Measurements from ENCODE around the gene LNP1. TPM values are rescaled to one million over a fixed set of nuclear protein-coding genes. Genes with fewer than 3 reads are reported as not detected.

Gene LNP1
- total RNA-seq, 4 donors from 2014 or later, result 0.27 to 2.2 (median 0.40) TPM; not detected in 1

DNA sequence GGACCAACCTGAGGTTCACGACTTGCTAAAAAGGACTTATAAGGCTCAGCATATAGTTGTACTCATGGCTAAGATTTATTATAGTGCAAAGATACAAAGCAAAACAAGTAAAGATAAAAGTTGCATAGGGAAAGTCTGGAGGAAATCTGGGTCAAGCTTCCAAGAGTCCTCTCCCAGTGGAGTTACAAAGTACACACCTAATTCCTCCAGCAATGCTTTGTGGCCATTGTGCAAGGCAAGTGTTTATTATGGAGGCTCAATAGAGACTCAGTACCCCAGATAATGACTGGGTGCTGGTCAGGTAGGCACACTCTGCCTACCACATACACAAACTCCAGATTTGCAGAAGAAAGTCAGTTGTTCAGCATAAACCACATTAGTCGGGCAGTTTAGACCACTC lies 22.9 kb downstream of the LNP1 start:
- Histone ChIP-seq H3K27me3 (no peaks in the 10 kb centered on the region), H3K36me3 (no peaks in the 10 kb centered on the region), H3K27ac (no peak overlapping the region), H3K9me3 (no peaks in the 10 kb centered on the region), H3K4me1 (peaks cover 0 to 5% (median 1%) of the 10 kb centered on the region in 4 donors), H3K4me3 (no peak overlapping the region)
- DNase-seq, result no peak
- WGBS, 2 donors (ENCODE audit: low coverage in 1 of 2), result 63 to 89% methylated on average over 1 to 2 of the region's 2 CpGs
- intact Hi-C loops (cut with DNase I; ENCODE audit: low total_unique reads) (no loop called here), in situ Hi-C loops (cut with MboI; ENCODE audit: low pct_ligation_motif_present in 1 of 4, low pct_unique_long_range_greater_than_20kb in 1 of 4, low sequenced_read_pairs in 3 of 4) (no loop called here)
- TF ChIP-seq POLR2A (IDR thresholded peaks at IDR 0.05) (no peak), EP300 (IDR thresholded peaks at IDR 0.05; ENCODE audit: low read depth) (no peak), POLR2AphosphoS5 (IDR thresholded peaks at IDR 0.05) (no peak)
- TF ChIP-seq, protein P1, sequence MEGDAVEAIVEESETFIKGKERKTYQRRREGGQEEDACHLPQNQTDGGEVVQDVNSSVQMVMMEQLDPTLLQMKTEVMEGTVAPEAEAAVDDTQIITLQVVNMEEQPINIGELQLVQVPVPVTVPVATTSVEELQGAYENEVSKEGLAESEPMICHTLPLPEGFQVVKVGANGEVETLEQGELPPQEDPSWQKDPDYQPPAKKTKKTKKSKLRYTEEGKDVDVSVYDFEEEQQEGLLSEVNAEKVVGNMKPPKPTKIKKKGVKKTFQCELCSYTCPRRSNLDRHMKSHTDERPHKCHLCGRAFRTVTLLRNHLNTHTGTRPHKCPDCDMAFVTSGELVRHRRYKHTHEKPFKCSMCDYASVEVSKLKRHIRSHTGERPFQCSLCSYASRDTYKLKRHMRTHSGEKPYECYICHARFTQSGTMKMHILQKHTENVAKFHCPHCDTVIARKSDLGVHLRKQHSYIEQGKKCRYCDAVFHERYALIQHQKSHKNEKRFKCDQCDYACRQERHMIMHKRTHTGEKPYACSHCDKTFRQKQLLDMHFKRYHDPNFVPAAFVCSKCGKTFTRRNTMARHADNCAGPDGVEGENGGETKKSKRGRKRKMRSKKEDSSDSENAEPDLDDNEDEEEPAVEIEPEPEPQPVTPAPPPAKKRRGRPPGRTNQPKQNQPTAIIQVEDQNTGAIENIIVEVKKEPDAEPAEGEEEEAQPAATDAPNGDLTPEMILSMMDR (IDR thresholded peaks at IDR 0.05), result no peak

DNA sequence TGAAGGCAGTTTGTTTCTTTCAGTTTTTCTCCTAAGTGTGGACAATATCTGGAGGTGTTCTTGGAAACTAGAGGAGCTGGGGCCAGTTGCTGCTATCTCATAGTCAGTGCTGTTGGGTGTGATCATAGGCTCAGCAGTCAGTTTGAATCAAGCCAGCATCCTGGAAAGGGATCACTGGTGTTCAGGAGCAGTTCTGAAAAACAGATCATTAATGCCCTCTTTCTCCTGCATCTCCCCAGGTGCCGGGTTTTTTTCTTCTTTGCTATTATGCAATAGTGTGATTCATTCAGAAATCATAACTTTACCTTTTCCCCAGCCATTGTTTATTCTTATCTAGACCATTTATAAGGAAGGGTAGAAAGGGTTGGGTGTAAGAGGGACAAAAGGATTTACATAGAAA lies 24.0 kb downstream of the LNP1 start:
- Histone ChIP-seq H3K4me1 (peaks cover 0 to 5% (median 1%) of the 10 kb centered on the region in 4 donors), H3K9me3 (no peaks in the 10 kb centered on the region), H3K27me3 (no peaks in the 10 kb centered on the region), H3K4me3 (no peak overlapping the region), H3K36me3 (no peaks in the 10 kb centered on the region), H3K27ac (no peak overlapping the region)
- in situ Hi-C loops (cut with MboI; ENCODE audit: low pct_ligation_motif_present in 1 of 4, low pct_unique_long_range_greater_than_20kb in 1 of 4, low sequenced_read_pairs in 3 of 4) (no loop called here), intact Hi-C loops (cut with DNase I; ENCODE audit: low total_unique reads) (no loop called here)
- no peak for TF ChIP-seq POLR2A (IDR thresholded peaks at IDR 0.05)
- TF ChIP-seq EP300 (IDR thresholded peaks at IDR 0.05; ENCODE audit: low read depth), result no peak
- TF ChIP-seq, protein P1 (IDR thresholded peaks at IDR 0.05), result no peak
- TF ChIP-seq POLR2AphosphoS5 (IDR thresholded peaks at IDR 0.05), result no peak
- DNase-seq, result no peak
- 45 to 67% methylated on average over 1 of the region's 1 CpG for WGBS, 2 donors (ENCODE audit: low coverage in 1 of 2)

DNA sequence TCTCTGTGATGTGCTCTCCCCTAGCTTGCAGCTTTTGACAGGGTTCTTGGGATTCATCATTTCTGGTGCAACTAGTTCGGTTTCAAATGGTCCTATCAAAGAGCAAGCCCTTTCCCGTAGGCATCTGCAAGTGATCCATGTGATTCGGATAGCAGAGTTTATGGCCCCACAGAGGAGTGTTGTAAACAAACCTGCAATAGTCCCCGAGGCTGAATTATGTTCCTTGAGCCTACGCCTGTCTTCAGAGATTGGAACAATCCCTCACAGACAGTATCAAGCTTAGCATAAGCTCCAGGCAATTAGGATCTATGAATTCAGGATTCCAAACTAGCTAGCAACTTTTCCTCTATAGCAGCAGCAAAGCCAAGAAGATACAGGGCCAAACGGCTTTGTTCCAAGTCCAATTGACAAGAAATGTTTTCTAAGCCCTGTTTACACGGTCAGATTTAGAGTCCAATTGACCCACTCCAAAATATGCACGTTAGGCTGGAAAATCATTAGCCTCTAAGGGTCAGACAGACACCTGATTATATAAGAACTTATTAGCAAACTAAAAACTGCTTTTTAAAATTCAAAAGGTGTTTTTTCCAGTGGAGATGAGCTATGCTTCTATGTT lies 24.8 kb downstream of the LNP1 start:
- intact Hi-C loops (cut with DNase I; ENCODE audit: low total_unique reads) (no loop called here), in situ Hi-C loops (cut with MboI; ENCODE audit: low pct_ligation_motif_present in 1 of 4, low pct_unique_long_range_greater_than_20kb in 1 of 4, low sequenced_read_pairs in 3 of 4) (no loop called here)
- no peak for TF ChIP-seq POLR2AphosphoS5 (IDR thresholded peaks at IDR 0.05)
- TF ChIP-seq, protein P1 (IDR thresholded peaks at IDR 0.05), result no peak
- no peak for TF ChIP-seq EP300 (IDR thresholded peaks at IDR 0.05; ENCODE audit: low read depth)
- no peak for TF ChIP-seq POLR2A (IDR thresholded peaks at IDR 0.05)
- no peaks in the 10 kb centered on the region for H3K9me3 ChIP-seq
- H3K36me3 ChIP-seq, result no peaks in the 10 kb centered on the region
- no peak overlapping the region for H3K27ac ChIP-seq
- no peaks in the 10 kb centered on the region for H3K27me3 ChIP-seq
- peaks cover 0 to 5% (median 1%) of the 10 kb centered on the region in 4 donors for H3K4me1 ChIP-seq
- peak; percentile 33 for DNase-seq
- H3K4me3 ChIP-seq, result no peak overlapping the region
- 35 to 50% methylated on average over 2 to 8 of the region's 8 CpGs for WGBS, 2 donors (ENCODE audit: low coverage in 1 of 2)

DNA sequence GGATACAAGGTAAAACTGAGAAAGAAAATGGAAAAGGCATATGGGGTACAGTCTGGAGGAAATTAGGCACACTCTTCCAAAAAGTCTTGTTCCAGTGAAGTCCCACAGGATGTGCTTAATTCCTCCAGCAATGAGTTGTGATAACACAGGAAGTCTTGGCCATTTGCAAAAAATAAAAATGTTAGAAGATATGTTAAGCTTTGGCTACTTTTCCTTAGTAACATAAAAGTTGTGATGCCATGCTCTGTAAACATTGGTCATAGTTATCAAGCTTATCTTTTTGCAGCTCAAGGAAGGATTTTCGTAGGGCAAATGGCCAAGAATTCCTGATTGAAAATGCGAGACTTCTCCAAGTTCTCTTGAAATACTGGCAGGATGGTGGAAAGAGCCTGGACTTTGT lies 26.4 kb downstream of the LNP1 start:
- no peaks in the 10 kb centered on the region for H3K36me3 ChIP-seq
- in situ Hi-C loops (cut with MboI; ENCODE audit: low pct_ligation_motif_present in 1 of 4, low pct_unique_long_range_greater_than_20kb in 1 of 4, low sequenced_read_pairs in 3 of 4) (no loop called here), intact Hi-C loops (cut with DNase I; ENCODE audit: low total_unique reads) (no loop called here)
- DNase-seq, result no peak
- H3K9me3 ChIP-seq, result no peaks in the 10 kb centered on the region
- H3K4me1 ChIP-seq, result peaks cover 0 to 5% (median 1%) of the 10 kb centered on the region in 4 donors
- H3K27ac ChIP-seq, result no peak overlapping the region
- TF ChIP-seq POLR2A (IDR thresholded peaks at IDR 0.05) (no peak), EP300 (IDR thresholded peaks at IDR 0.05; ENCODE audit: low read depth) (no peak), POLR2AphosphoS5 (IDR thresholded peaks at IDR 0.05) (no peak)
- TF ChIP-seq, protein P1 (IDR thresholded peaks at IDR 0.05), result no peak
- no peaks in the 10 kb centered on the region for H3K27me3 ChIP-seq
- WGBS, 2 donors (ENCODE audit: low coverage in 1 of 2), result 61 to 73% methylated on average over 2 of the region's 2 CpGs
- H3K4me3 ChIP-seq, result no peak overlapping the region
